HL-60 (cell line): Measurements from ENCODE around the gene PRKRIP1.

ENCODE experiments used
- SPI1 ChIP-seq: IDR thresholded peaks from 2 replicates; pipeline ENCODE4 v1.6.1; 2012; ENCODE audit warnings: low read depth, mild to moderate bottlenecking, borderline replicate concordance
- TF ChIP-seq, protein P1 (sequence below): IDR thresholded peaks from one replicate; pipeline ENCODE4 v1.5.1; 2011; ENCODE audit warnings: low read length, control low read depth, inconsistent platforms; ENCODE audit not compliant: insufficient read depth
- TF ChIP-seq, protein P2 (sequence below): IDR thresholded peaks from 2 replicates; pipeline ENCODE4 v1.6.1; 2012; ENCODE audit warnings: low read depth; ENCODE audit not compliant: insufficient replicate concordance

- TF ChIP-seq, protein P1, sequence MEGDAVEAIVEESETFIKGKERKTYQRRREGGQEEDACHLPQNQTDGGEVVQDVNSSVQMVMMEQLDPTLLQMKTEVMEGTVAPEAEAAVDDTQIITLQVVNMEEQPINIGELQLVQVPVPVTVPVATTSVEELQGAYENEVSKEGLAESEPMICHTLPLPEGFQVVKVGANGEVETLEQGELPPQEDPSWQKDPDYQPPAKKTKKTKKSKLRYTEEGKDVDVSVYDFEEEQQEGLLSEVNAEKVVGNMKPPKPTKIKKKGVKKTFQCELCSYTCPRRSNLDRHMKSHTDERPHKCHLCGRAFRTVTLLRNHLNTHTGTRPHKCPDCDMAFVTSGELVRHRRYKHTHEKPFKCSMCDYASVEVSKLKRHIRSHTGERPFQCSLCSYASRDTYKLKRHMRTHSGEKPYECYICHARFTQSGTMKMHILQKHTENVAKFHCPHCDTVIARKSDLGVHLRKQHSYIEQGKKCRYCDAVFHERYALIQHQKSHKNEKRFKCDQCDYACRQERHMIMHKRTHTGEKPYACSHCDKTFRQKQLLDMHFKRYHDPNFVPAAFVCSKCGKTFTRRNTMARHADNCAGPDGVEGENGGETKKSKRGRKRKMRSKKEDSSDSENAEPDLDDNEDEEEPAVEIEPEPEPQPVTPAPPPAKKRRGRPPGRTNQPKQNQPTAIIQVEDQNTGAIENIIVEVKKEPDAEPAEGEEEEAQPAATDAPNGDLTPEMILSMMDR: no peak
- TF ChIP-seq SPI1: peak; percentile 85
- TF ChIP-seq, protein P2, sequence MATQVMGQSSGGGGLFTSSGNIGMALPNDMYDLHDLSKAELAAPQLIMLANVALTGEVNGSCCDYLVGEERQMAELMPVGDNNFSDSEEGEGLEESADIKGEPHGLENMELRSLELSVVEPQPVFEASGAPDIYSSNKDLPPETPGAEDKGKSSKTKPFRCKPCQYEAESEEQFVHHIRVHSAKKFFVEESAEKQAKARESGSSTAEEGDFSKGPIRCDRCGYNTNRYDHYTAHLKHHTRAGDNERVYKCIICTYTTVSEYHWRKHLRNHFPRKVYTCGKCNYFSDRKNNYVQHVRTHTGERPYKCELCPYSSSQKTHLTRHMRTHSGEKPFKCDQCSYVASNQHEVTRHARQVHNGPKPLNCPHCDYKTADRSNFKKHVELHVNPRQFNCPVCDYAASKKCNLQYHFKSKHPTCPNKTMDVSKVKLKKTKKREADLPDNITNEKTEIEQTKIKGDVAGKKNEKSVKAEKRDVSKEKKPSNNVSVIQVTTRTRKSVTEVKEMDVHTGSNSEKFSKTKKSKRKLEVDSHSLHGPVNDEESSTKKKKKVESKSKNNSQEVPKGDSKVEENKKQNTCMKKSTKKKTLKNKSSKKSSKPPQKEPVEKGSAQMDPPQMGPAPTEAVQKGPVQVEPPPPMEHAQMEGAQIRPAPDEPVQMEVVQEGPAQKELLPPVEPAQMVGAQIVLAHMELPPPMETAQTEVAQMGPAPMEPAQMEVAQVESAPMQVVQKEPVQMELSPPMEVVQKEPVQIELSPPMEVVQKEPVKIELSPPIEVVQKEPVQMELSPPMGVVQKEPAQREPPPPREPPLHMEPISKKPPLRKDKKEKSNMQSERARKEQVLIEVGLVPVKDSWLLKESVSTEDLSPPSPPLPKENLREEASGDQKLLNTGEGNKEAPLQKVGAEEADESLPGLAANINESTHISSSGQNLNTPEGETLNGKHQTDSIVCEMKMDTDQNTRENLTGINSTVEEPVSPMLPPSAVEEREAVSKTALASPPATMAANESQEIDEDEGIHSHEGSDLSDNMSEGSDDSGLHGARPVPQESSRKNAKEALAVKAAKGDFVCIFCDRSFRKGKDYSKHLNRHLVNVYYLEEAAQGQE: no peak
These were observed 28.6 kb downstream of the PRKRIP1 start for GRCh38 chr7:102424787-102425218.
